ENCODE data around the gene KCNJ10.

The KCNJ10 gene

DNA sequence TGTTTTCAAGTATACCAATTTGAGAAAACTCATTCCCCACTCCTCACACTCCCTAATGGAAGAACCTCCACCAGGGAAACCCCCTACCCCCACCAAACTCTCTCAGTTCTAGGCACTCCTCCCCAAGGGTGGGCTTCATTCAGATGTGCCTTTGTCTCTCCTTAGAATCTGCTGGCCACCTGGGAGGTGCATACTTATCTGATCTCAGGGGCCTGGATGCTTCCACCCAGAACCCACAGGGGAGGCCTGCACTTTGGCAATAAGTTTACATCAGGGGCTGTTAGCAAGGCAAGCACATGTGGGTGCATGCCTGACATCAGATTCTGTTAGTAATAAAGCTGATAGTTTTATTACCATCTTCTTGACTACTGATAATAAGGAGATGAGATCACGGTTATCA, 83.4 kb downstream of the KCNJ10 start:
- TF ChIP-seq GABPA (IDR thresholded peaks at IDR 0.05; ENCODE audit: low read depth), result no peak
- no peak for TF ChIP-seq CTCF (IDR thresholded peaks at IDR 0.05; ENCODE audit: insufficient read depth, low read length)
- TF ChIP-seq REST (IDR thresholded peaks at IDR 0.05; ENCODE audit: insufficient replicate concordance, low read depth), result no peak
- no peak for TF ChIP-seq POLR2AphosphoS5 (IDR thresholded peaks at IDR 0.05; ENCODE audit: low read depth)
- TF ChIP-seq SPI1 (IDR thresholded peaks at IDR 0.05; ENCODE audit: borderline replicate concordance, low read depth), result no peak
- Histone ChIP-seq H3K4me3 (replicated peaks; ENCODE audit: insufficient read depth, low read length) (no peak overlapping the region), H3K27ac (replicated peaks) (no peak overlapping the region)

DNA sequence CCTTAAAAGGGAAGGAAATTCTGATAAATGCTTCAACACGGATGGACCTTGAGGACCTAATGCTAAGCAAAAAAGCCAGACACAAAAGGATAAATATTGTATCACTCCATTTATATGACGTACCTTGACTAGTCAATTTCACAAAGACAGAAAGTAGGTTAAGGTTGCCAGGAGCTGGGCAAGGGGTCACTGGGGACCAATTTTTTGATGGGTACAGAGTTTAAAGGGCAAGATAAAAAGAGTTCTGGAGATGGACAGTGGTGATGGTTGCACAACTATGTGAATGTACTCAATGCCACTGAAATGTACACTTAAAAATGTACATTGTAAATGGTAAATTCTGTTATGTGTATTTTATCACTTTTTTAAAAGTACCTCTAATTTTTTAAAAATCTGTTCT, 83.9 kb downstream of the KCNJ10 start:
- TF ChIP-seq REST (IDR thresholded peaks at IDR 0.05; ENCODE audit: insufficient replicate concordance, low read depth) (no peak), GABPA (IDR thresholded peaks at IDR 0.05; ENCODE audit: low read depth) (no peak), POLR2AphosphoS5 (IDR thresholded peaks at IDR 0.05; ENCODE audit: low read depth) (no peak), CTCF (IDR thresholded peaks at IDR 0.05; ENCODE audit: insufficient read depth, low read length) (no peak), SPI1 (IDR thresholded peaks at IDR 0.05; ENCODE audit: borderline replicate concordance, low read depth) (no peak)
- no peak for DNase-seq (ENCODE audit: low read depth in 1 of 2, low spot score in 1 of 2)
- Histone ChIP-seq H3K27ac (replicated peaks) (no peak overlapping the region), H3K4me3 (replicated peaks; ENCODE audit: insufficient read depth, low read length) (no peak overlapping the region), H3K27me3 (ENCODE audit: insufficient read depth, poor library complexity, severe bottlenecking) (peaks cover 4% of the 10 kb centered on the region)

More for the DNA sequence above, 83.4 kb downstream of the KCNJ10 start:
- peaks cover 4% of the 10 kb centered on the region for H3K27me3 ChIP-seq (ENCODE audit: insufficient read depth, poor library complexity, severe bottlenecking)
- no peak for DNase-seq (ENCODE audit: low read depth in 1 of 2, low spot score in 1 of 2)

- TF ChIP-seq GABPA (IDR thresholded peaks at IDR 0.05; ENCODE audit: low read depth) (no peak), CTCF (IDR thresholded peaks at IDR 0.05; ENCODE audit: insufficient read depth, low read length) (no peak), POLR2AphosphoS5 (IDR thresholded peaks at IDR 0.05; ENCODE audit: low read depth) (no peak), SPI1 (IDR thresholded peaks at IDR 0.05; ENCODE audit: borderline replicate concordance, low read depth) (no peak), REST (IDR thresholded peaks at IDR 0.05; ENCODE audit: insufficient replicate concordance, low read depth) (no peak)
- no peak overlapping the region for H3K27ac ChIP-seq (replicated peaks)
- no peak for DNase-seq (ENCODE audit: low read depth in 1 of 2, low spot score in 1 of 2)
- H3K4me3 ChIP-seq (replicated peaks; ENCODE audit: insufficient read depth, low read length), result no peak overlapping the region
- H3K27me3 ChIP-seq (ENCODE audit: insufficient read depth, poor library complexity, severe bottlenecking), result peaks cover 4% of the 10 kb centered on the region
Observed at GRCh38 chr1:159985473-159985872, 84.5 kb downstream of the KCNJ10 start.
